Activated CD8-positive, alpha-beta T cell treated with anti-CD3 and anti-CD28 coated beads for 36 hours (primary cell): ENCODE results near the gene LDHAL6B. TPM values are rescaled to one million over a fixed set of nuclear protein-coding genes. Genes with fewer than 3 reads are reported as not detected.

Experiments
- ATAC-seq: fragments of 200-7000 bp; cut with Tn5 transposase; one replicate; pipeline ENCODE4 v1.10.0; 2021; ENCODE audit warnings: mild to moderate bottlenecking, moderate library complexity
- CTCF ChIA-PET: fragments of 350-600 bp; sonication (Branson Sonifier 250); formaldehyde crosslinking; loops from one replicate; lab custom pipeline; 2021; ENCODE audit warnings: antibody characterized with exemption; lab: Charles Lee
- POLR2A ChIA-PET: fragments of 350-600 bp; sonication (Branson Sonifier 250); formaldehyde crosslinking; loops from one replicate; lab custom pipeline; 2021; ENCODE audit warnings: antibody characterized with exemption; lab: Charles Lee
- DNase-seq: peaks from one replicate; pipeline ENCODE4 v3.0.0-alpha.2; 2020
- H3K27ac Mint-ChIP-seq: one replicate; pipeline ENCODE4 v1.8.0; 2021; ENCODE audit warnings: mild to moderate bottlenecking, mixed read lengths
- H3K27me3 Mint-ChIP-seq: one replicate; pipeline ENCODE4 v1.8.0; 2021; ENCODE audit warnings: mixed read lengths
- H3K36me3 Mint-ChIP-seq: one replicate; pipeline ENCODE4 v1.8.0; 2021; ENCODE audit warnings: low read depth, mixed read lengths
- H3K4me1 Mint-ChIP-seq: one replicate; pipeline ENCODE4 v1.8.0; 2021; ENCODE audit warnings: low read depth, mixed read lengths
- H3K4me3 Mint-ChIP-seq: one replicate; pipeline ENCODE4 v1.8.0; 2021; ENCODE audit warnings: mild to moderate bottlenecking, moderate library complexity, mixed read lengths
- H3K9me3 Mint-ChIP-seq: one replicate; pipeline ENCODE4 v1.8.0; 2021; ENCODE audit warnings: mixed read lengths
- intact Hi-C: fragments of 100-400 bp; cut with micrococcal nuclease; formaldehyde crosslinking; loops from one replicate; pipeline ENCODE4 v1.10.0; 2022
- total RNA-seq, 2 experiments: library from RNA; stranded (reverse); gene quantifications; one replicate each; pipeline ENCODE4 v1.2.3, GENCODE V29; 2021
- TF ChIP-seq, protein P1 (sequence below): fragments of 200-600 bp; IDR thresholded peaks from one replicate; pipeline ENCODE4 v1.8.0; 2022; ENCODE audit warnings: antibody characterized with exemption, mild to moderate bottlenecking

Gene LDHAL6B
- total RNA-seq, 2 experiments from 2014 or later = not detected

DNA sequence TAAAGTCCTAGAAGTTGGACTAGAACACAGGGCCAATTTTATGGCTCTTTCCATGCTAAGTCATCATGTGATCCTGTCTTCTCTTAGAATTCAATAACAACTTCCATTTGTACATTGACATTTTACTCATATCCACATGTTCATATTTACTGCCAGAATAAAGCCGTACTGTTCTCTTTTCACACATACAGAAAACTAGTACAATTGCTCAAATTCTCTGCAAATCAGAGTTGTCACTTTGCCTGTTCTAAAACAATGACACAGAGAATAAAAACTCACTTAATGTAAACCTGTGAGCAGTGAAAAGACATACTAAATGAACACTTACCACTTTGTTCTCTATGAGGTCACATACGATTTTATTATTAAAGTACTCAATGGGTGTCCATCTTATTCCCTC, 3.5 kb downstream of the LDHAL6B start:
- no peaks in the 10 kb centered on the region for H3K9me3 Mint-ChIP-seq
- no peaks in the 10 kb centered on the region for H3K4me1 Mint-ChIP-seq
- peaks cover 5% of the 10 kb centered on the region for H3K27me3 Mint-ChIP-seq
- no peak for DNase-seq
- intact Hi-C loops = no loop called here
- H3K4me3 Mint-ChIP-seq = no peak overlapping the region
- POLR2A ChIA-PET = no interaction called here
- TF ChIP-seq, protein P1, sequence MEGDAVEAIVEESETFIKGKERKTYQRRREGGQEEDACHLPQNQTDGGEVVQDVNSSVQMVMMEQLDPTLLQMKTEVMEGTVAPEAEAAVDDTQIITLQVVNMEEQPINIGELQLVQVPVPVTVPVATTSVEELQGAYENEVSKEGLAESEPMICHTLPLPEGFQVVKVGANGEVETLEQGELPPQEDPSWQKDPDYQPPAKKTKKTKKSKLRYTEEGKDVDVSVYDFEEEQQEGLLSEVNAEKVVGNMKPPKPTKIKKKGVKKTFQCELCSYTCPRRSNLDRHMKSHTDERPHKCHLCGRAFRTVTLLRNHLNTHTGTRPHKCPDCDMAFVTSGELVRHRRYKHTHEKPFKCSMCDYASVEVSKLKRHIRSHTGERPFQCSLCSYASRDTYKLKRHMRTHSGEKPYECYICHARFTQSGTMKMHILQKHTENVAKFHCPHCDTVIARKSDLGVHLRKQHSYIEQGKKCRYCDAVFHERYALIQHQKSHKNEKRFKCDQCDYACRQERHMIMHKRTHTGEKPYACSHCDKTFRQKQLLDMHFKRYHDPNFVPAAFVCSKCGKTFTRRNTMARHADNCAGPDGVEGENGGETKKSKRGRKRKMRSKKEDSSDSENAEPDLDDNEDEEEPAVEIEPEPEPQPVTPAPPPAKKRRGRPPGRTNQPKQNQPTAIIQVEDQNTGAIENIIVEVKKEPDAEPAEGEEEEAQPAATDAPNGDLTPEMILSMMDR = no peak
- ATAC-seq = no peak
- CTCF ChIA-PET = no interaction called here
- H3K36me3 Mint-ChIP-seq = no peaks in the 10 kb centered on the region
- H3K27ac Mint-ChIP-seq = no peak overlapping the region

DNA sequence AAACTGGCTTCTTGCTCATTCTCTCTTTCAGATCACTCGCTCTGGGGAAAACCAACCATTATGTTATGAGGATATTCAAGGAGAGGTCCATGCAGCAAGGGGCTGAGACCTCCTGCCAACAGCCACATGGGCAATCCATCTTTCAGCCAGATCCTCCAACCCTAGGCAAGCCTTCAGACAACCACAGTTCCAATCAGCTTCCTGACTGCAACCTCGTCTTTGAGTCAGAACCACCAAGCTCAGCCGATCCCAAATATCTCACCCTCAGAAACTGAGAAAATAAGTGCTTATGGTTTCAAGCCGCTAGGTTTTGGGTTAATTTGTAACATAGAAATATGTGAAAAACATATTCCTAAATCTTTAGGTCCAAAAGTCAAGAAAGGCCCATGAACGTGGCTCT, 10.3 kb downstream of the LDHAL6B start:
- ChIA-PET POLR2A (no interaction called here), CTCF (no interaction called here)
- H3K36me3 Mint-ChIP-seq = no peaks in the 10 kb centered on the region
- no peak overlapping the region for H3K27ac Mint-ChIP-seq
- peaks cover 5% of the 10 kb centered on the region for H3K27me3 Mint-ChIP-seq
- no peaks in the 10 kb centered on the region for H3K9me3 Mint-ChIP-seq
- TF ChIP-seq, protein P1 = no peak
- H3K4me3 Mint-ChIP-seq = no peak overlapping the region
- DNase-seq (no peak), ATAC-seq (no peak)
- no peaks in the 10 kb centered on the region for H3K4me1 Mint-ChIP-seq
- intact Hi-C loops = no loop called here

GRCh38 chr15:59217876-59218498, 11.3 kb downstream of the LDHAL6B start:
- ATAC-seq (no peak), DNase-seq (no peak)
- no peaks in the 10 kb centered on the region for H3K9me3 Mint-ChIP-seq
- intact Hi-C loops = no loop called here
- H3K27me3 Mint-ChIP-seq = no peaks in the 10 kb centered on the region
- TF ChIP-seq, protein P1 = no peak
- no peaks in the 10 kb centered on the region for H3K36me3 Mint-ChIP-seq
- H3K4me1 Mint-ChIP-seq = no peaks in the 10 kb centered on the region
- H3K27ac Mint-ChIP-seq = no peak overlapping the region
- CTCF ChIA-PET = interaction anchor here (1.1 kb wide), 1 partner anchor 9 kb away, joined by 3 read pairs; no protein-coding TSS in a partner anchor
- no peak overlapping the region for H3K4me3 Mint-ChIP-seq
- POLR2A ChIA-PET = interaction anchor here (1.4 kb wide), 1 partner anchor 10 kb away, joined by 4 read pairs; no protein-coding TSS in a partner anchor

- TF ChIP-seq, protein P1 = no peak
- DNase-seq = no peak
- POLR2A ChIA-PET = interaction anchor here (1.4 kb wide), 1 partner anchor 11 kb away, joined by 4 read pairs; no protein-coding TSS in a partner anchor
- CTCF ChIA-PET = no interaction called here
- intact Hi-C loops = no loop called here
- H3K27ac Mint-ChIP-seq = no peak overlapping the region
- no peaks in the 10 kb centered on the region for H3K27me3 Mint-ChIP-seq
- H3K4me1 Mint-ChIP-seq = no peaks in the 10 kb centered on the region
- ATAC-seq = no peak
- H3K4me3 Mint-ChIP-seq = no peak overlapping the region
- H3K36me3 Mint-ChIP-seq = no peaks in the 10 kb centered on the region
- H3K9me3 Mint-ChIP-seq = no peaks in the 10 kb centered on the region
Observed at GRCh38 chr15:59218710-59219109, 12.1 kb downstream of the LDHAL6B start.
